Thyroid gland (tissue), 4 donors: ENCODE results near the gene LSMEM2.

Source experiments
- POLR2A ChIP-seq, 2 donors: fragments of 450-650 bp; IDR thresholded peaks; one replicate each; pipeline ENCODE4 v1.6.1; 2017; ENCODE audit warnings: antibody characterized with exemption in 2 of 2, mild to moderate bottlenecking in 2 of 2, moderate library complexity in 1 of 2
- TF ChIP-seq, protein P1 (sequence below), 6 experiments: fragments of 200-600 bp in 3 of 6; fragments of 450-650 bp in 3 of 6; sonication (generic) in 3 of 6; IDR thresholded peaks; one replicate each; pipeline ENCODE4 v1.5.1; 2016 to 2019; ENCODE audit warnings: antibody characterized with exemption in 6 of 6, mild to moderate bottlenecking in 2 of 6, inconsistent platforms in 1 of 6, moderate library complexity in 1 of 6

DNA sequence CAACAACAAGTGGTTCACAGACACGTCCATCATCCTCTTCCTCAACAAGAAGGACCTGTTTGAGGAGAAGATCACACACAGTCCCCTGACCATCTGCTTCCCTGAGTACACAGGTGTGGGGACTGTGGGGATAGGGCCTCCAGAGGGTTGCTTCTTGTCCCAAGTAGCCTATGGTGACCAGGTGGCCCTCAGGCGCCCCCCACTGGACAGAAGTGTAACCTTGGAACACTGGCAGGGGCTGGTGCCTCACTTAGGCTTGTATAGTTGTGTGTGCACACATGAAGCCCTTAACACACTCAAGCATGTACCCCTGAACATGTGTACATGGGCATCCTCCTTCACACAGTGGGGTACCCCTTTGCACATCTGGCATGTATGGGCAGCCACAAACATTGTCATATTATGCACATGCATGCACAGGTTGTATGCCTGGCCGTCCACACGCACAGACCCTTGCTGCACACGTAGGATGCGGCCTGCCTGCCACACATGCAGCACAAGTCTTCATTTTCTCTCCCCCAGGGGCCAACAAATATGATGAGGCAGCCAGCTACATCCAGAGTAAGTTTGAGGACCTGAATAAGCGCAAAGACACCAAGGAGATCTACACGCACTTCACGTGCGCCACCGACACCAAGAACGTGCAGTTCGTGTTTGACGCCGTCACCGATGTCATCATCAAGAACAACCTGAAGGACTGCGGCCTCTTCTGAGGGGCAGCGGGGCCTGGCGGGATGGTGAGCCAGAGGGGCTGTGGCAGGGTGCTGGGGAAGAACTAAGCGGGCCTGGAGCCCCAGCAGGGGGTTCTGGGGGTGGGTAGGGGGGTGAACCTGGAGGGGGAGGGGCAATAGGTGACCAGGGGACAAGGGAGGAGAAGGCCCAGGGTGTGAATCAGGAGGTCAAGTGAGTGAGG lies 21.7 kb upstream of the LSMEM2 start:
- TF ChIP-seq, protein P1, sequence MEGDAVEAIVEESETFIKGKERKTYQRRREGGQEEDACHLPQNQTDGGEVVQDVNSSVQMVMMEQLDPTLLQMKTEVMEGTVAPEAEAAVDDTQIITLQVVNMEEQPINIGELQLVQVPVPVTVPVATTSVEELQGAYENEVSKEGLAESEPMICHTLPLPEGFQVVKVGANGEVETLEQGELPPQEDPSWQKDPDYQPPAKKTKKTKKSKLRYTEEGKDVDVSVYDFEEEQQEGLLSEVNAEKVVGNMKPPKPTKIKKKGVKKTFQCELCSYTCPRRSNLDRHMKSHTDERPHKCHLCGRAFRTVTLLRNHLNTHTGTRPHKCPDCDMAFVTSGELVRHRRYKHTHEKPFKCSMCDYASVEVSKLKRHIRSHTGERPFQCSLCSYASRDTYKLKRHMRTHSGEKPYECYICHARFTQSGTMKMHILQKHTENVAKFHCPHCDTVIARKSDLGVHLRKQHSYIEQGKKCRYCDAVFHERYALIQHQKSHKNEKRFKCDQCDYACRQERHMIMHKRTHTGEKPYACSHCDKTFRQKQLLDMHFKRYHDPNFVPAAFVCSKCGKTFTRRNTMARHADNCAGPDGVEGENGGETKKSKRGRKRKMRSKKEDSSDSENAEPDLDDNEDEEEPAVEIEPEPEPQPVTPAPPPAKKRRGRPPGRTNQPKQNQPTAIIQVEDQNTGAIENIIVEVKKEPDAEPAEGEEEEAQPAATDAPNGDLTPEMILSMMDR (IDR thresholded peaks at IDR 0.05): peak in 4 of 6 experiments; percentile 18 to 49 (median 34)
- TF ChIP-seq POLR2A (IDR thresholded peaks at IDR 0.05): no peak
